Endothelial cell (in vitro differentiated cells): ENCODE measurements around the gene GPR107. TPM values are rescaled to one million over a fixed set of nuclear protein-coding genes. Genes with fewer than 3 reads are reported as not detected.

Source experiments
- DNase-seq: peaks from one replicate; pipeline ENCODE4 v3.0.0; 2021; ENCODE audit warnings: low spot score
- H3K27ac Mint-ChIP-seq: one replicate; pipeline ENCODE4 v1.8.0; 2021; ENCODE audit warnings: mixed read lengths, inconsistent platforms; ENCODE audit not compliant: unreplicated experiment
- H3K27me3 Mint-ChIP-seq: one replicate; pipeline ENCODE4 v1.8.0; 2021; ENCODE audit warnings: mild to moderate bottlenecking, moderate library complexity, mixed read lengths, inconsistent platforms; ENCODE audit not compliant: unreplicated experiment
- H3K36me3 Mint-ChIP-seq: one replicate; pipeline ENCODE4 v1.8.0; 2021; ENCODE audit warnings: mild to moderate bottlenecking, low read depth, mixed read lengths, inconsistent platforms; ENCODE audit not compliant: unreplicated experiment
- H3K4me1 Mint-ChIP-seq: one replicate; pipeline ENCODE4 v1.8.0; 2021; ENCODE audit warnings: mild to moderate bottlenecking, mixed read lengths, inconsistent platforms; ENCODE audit not compliant: unreplicated experiment
- H3K4me3 Mint-ChIP-seq: one replicate; pipeline ENCODE4 v1.8.0; 2021; ENCODE audit warnings: mild to moderate bottlenecking, mixed read lengths, inconsistent platforms; ENCODE audit not compliant: unreplicated experiment
- H3K9me3 Mint-ChIP-seq: one replicate; pipeline ENCODE4 v1.8.0; 2021; ENCODE audit warnings: mixed read lengths, inconsistent platforms; ENCODE audit not compliant: unreplicated experiment
- CTCF ChIP-seq: fragments of 200-600 bp; sonication (generic); IDR thresholded peaks from one replicate; pipeline ENCODE4 v1.5.0; 2021; ENCODE audit warnings: antibody characterized with exemption; ENCODE audit not compliant: unreplicated experiment
- total RNA-seq: library from RNA; stranded (reverse); fragmentation: NEBNext Ultra II Directional; extraction: Animal tissue kit (Norgen Biotek cat#: 25700); gene quantifications from one replicate; pipeline ENCODE4 v1.2.1, GENCODE V29; 2021; ENCODE audit not compliant: unreplicated experiment

Gene GPR107
- total RNA-seq, 1 donor from 2014 or later, result 63.5 TPM

GRCh38 chr9:130084337-130084736 is 30.6 kb downstream of the GPR107 start:
- Mint-ChIP-seq H3K9me3 (no peaks in the 10 kb centered on the region), H3K27ac (no peak overlapping the region), H3K27me3 (peaks cover 1% of the 10 kb centered on the region), H3K36me3 (peaks cover 26% of the 10 kb centered on the region), H3K4me3 (no peak overlapping the region), H3K4me1 (no peaks in the 10 kb centered on the region)
- DNase-seq, result no peak
- no peak for TF ChIP-seq CTCF

- Mint-ChIP-seq H3K4me3 (no peak overlapping the region), H3K27me3 (no peaks in the 10 kb centered on the region), H3K36me3 (peaks cover 30% of the 10 kb centered on the region), H3K4me1 (no peaks in the 10 kb centered on the region), H3K9me3 (no peaks in the 10 kb centered on the region), H3K27ac (peak overlapping the region; percentile 11)
- TF ChIP-seq CTCF, result no peak
- DNase-seq, result no peak
Observed at GRCh38 chr9:130088051-130088450, 34.3 kb downstream of the GPR107 start.

- Mint-ChIP-seq H3K4me3 (no peak overlapping the region), H3K36me3 (peaks cover 31% of the 10 kb centered on the region), H3K9me3 (no peaks in the 10 kb centered on the region), H3K27me3 (no peaks in the 10 kb centered on the region), H3K27ac (no peak overlapping the region), H3K4me1 (no peaks in the 10 kb centered on the region)
- TF ChIP-seq CTCF, result no peak
- no peak for DNase-seq
Observed at GRCh38 chr9:130089141-130089540, 35.4 kb downstream of the GPR107 start.

GRCh38 chr9:130090915-130091314 is 37.2 kb downstream of the GPR107 start:
- H3K27me3 Mint-ChIP-seq, result no peaks in the 10 kb centered on the region
- H3K4me3 Mint-ChIP-seq, result peak overlapping the region; percentile 3
- H3K36me3 Mint-ChIP-seq, result peaks cover 39% of the 10 kb centered on the region
- DNase-seq, result no peak
- no peak overlapping the region for H3K27ac Mint-ChIP-seq
- H3K9me3 Mint-ChIP-seq, result no peaks in the 10 kb centered on the region
- peaks cover 9% of the 10 kb centered on the region for H3K4me1 Mint-ChIP-seq
- no peak for TF ChIP-seq CTCF

- no peaks in the 10 kb centered on the region for H3K27me3 Mint-ChIP-seq
- peaks cover 16% of the 10 kb centered on the region for H3K4me1 Mint-ChIP-seq
- H3K4me3 Mint-ChIP-seq, result no peak overlapping the region
- H3K36me3 Mint-ChIP-seq, result peaks cover 29% of the 10 kb centered on the region
- H3K9me3 Mint-ChIP-seq, result no peaks in the 10 kb centered on the region
- DNase-seq, result no peak
- no peak for TF ChIP-seq CTCF
- no peak overlapping the region for H3K27ac Mint-ChIP-seq
Observed at GRCh38 chr9:130092910-130093309, 39.2 kb downstream of the GPR107 start.
